BJ (cell line): ENCODE measurements around the gene ATP5MC2. TPM values are rescaled to one million over a fixed set of nuclear protein-coding genes. Genes with fewer than 3 reads are reported as not detected.

Experiments
- CTCF ChIA-PET: fragments of 350-600 bp; formaldehyde crosslinking; extraction: SDS; loops from one replicate; lab custom pipeline; 2021; ENCODE audit warnings: antibody characterized with exemption, inconsistent platforms; lab: Yijun Ruan, JAX
- POLR2A ChIA-PET: fragments of 300-600 bp; sonication (Branson Sonifier 250); formaldehyde crosslinking; extraction: SDS; loops from one replicate; lab custom pipeline; 2021; ENCODE audit warnings: antibody characterized with exemption; lab: Charles Lee
- DNase-seq: peaks from one replicate; pipeline ENCODE4 v3.0.0-alpha.2; 2011; ENCODE audit warnings: low read depth
- H3K27me3 ChIP-seq: 2 replicates; pipeline ENCODE4 v1.6.0; 2011; ENCODE audit warnings: low read length; ENCODE audit not compliant: control insufficient read depth, insufficient read depth
- H3K36me3 ChIP-seq: 2 replicates; pipeline ENCODE4 v1.5.1; 2011; ENCODE audit warnings: low read length; ENCODE audit not compliant: control insufficient read depth, insufficient read depth
- H3K4me3 ChIP-seq: 2 replicates; pipeline ENCODE4 v1.5.1; 2011; ENCODE audit warnings: low read depth, mild to moderate bottlenecking, control low read depth, low read length
- polyA plus RNA-seq: library from polyadenylated mRNA; depleted of rRNA; stranded (reverse); fragments of >200 nt; gene quantifications from 2 replicates; pipeline ENCODE4 v1.2.3, GENCODE V29; 2011
- TF ChIP-seq, protein P1 (sequence below): IDR thresholded peaks from 2 replicates; pipeline ENCODE4 v1.5.1; 2011; ENCODE audit warnings: low read depth, mild to moderate bottlenecking, control low read depth, inconsistent platforms, low read length, moderate library complexity; ENCODE audit not compliant: insufficient read depth

ATP5MC2 gene
- polyA plus RNA-seq, 1 experiment: 356 TPM

DNA sequence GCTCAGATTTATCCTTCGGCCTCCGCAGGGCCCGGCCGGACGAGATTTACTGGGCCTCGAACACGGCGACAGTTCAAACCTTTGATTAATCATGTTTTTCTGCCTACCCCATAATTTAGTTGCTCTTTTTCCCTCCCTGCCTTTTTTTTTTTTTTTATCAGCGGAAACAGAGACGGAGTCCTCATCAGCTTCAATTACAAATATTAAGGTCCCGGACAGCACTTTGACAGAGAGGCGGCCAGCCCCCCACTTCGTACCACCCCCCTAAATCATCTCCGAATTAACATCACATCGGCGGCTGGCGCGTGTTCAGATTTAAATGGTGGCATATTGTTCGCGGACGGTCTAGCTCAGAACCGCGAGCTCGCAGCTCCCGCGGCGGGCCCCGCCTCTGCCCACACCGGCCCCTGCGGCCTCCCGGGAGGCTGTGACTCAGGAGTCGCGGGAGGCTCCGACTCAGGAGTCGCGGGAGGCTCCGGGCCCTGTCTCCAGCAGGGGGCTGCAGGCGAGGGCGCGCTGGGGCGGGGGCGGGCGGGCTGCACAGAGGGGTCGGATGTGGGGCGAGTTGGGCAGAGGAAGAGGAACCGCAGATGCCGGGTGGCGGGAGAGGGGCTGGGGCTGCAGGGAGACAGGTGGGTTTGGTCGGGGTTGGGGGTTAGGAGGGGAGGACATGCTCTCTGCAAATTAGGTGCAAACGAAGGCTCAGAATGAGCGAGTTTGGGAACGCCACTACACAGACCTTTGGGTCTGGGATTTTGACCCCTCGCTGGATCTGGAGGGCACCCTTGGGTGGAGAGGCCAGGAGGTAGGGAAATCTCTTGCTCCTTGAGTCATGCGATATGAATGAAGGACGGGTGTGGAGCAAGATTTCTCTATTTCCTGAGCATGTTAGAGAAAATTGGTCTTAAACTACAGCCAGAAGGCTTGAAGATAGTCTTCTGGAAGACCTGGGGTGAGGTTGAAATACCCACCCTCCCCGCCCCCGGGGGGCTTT is 19.6 kb upstream of the ATP5MC2 start:
- Histone ChIP-seq H3K36me3 (no peaks in the 10 kb centered on the region), H3K27me3 (peaks cover 30% of the 10 kb centered on the region), H3K4me3 (peak overlapping the region; percentile 7; the same call in 1 of the 2 replicates)
- TF ChIP-seq, protein P1, sequence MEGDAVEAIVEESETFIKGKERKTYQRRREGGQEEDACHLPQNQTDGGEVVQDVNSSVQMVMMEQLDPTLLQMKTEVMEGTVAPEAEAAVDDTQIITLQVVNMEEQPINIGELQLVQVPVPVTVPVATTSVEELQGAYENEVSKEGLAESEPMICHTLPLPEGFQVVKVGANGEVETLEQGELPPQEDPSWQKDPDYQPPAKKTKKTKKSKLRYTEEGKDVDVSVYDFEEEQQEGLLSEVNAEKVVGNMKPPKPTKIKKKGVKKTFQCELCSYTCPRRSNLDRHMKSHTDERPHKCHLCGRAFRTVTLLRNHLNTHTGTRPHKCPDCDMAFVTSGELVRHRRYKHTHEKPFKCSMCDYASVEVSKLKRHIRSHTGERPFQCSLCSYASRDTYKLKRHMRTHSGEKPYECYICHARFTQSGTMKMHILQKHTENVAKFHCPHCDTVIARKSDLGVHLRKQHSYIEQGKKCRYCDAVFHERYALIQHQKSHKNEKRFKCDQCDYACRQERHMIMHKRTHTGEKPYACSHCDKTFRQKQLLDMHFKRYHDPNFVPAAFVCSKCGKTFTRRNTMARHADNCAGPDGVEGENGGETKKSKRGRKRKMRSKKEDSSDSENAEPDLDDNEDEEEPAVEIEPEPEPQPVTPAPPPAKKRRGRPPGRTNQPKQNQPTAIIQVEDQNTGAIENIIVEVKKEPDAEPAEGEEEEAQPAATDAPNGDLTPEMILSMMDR: peak; percentile 48
- DNase-seq: no peak
- ChIA-PET CTCF (interaction anchor here (0.6 to 13.5 kb wide), 6 partner anchors 10 to 276 kb away, joined by 3 to 324 read pairs (median 3); no protein-coding TSS in a partner anchor), POLR2A (interaction anchor here (0.7 kb wide), 1 partner anchor 506 kb away, joined by 4 read pairs; no protein-coding TSS in a partner anchor)

DNA sequence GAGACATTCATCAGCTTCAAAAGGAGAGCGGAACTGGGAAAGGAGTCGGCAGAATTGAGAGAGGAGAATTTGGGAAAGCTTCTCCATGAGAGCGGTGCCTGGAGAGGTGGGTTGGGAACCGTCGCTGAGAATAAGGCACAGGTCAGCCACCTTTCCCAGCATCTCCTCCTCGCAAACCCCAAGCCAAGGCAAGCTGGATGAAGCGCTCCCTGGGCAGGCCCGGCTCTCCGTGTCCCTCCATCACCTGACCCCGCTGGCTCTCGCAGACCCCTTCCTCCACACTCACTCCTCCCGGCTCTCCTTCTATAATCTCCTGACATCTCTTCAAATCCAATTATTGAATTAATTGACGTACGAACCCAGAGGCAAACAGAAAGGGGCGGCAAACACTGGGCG is 18.9 kb upstream of the ATP5MC2 start:
- POLR2A ChIA-PET: no interaction called here
- H3K27me3 ChIP-seq: peaks cover 27% of the 10 kb centered on the region

DNA sequence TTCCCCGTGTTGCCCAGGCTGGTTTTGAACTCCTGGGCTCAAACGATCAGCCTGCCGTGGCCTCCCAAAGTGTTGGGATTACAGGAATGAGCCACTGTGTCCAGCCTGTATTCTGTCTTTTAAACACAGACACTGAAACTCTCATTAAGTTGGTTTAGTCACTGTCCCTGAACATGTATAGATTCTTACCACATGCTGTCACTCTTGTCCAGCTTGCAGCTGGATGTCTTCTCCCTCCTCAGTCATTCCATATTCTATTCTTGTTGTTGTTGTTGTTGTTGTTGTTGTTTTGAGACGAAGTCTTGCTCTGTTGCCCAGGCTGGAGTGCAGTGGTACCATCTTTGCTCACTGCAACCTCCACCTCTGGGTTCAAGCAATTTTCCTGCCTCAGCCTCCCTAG is 12.3 kb upstream of the ATP5MC2 start:
- CTCF ChIA-PET: interaction anchor here (0.8 to 13.5 kb wide), 5 partner anchors 11 to 145 kb away, joined by 4 to 324 read pairs (median 6); no protein-coding TSS in a partner anchor
- Histone ChIP-seq H3K27me3 (peaks cover 1% of the 10 kb centered on the region; the same call in 1 of the 2 replicates), H3K36me3 (no peaks in the 10 kb centered on the region), H3K4me3 (no peak overlapping the region)
- TF ChIP-seq, protein P1: no peak
- no peak for DNase-seq
- POLR2A ChIA-PET: no interaction called here

More for the DNA sequence above, 18.9 kb upstream of the ATP5MC2 start:
- CTCF ChIA-PET: interaction anchor here (0.6 to 13.5 kb wide), 6 partner anchors 9 to 277 kb away, joined by 3 to 324 read pairs (median 3); no protein-coding TSS in a partner anchor
- Histone ChIP-seq H3K4me3 (no peak overlapping the region), H3K36me3 (no peaks in the 10 kb centered on the region)
- DNase-seq: no peak
- TF ChIP-seq, protein P1: no peak

DNA sequence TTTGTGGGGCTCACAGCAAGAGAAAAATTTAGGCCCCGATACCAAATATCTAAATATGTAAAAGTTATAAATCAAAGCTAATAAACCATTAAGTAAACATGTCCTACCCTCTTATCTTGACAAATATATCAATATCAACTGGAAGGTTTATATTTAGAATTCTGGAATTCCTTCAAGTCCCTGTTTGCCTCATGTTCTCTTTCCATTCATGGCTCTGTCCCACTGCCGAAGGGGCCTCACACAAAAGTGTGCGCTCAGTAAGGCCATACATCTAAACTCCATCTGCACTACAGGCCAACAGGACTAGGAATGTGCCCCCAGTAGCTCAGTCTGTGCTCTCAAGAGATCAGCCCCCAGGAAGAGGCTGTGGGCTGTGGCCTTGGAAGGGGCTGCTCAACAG is 10.6 kb upstream of the ATP5MC2 start:
- Histone ChIP-seq H3K27me3 (peaks cover 1% of the 10 kb centered on the region; the same call in 1 of the 2 replicates), H3K36me3 (no peaks in the 10 kb centered on the region), H3K4me3 (no peak overlapping the region)
- no peak for DNase-seq
- TF ChIP-seq, protein P1: no peak
- CTCF ChIA-PET: interaction anchor here (1.2 to 3.3 kb wide), 5 partner anchors 11 to 143 kb away, joined by 4 to 15 read pairs (median 6); partner anchors contain the start of gene ATP5MC2
- POLR2A ChIA-PET: no interaction called here
